Ammon's horn (tissue), 1 donor: ENCODE data around the gene RBFOX2.

ENCODE experiments used
- DNase-seq: peaks from one replicate; pipeline ENCODE4 v3.0.0-alpha.2; 2016; ENCODE audit warnings: low spot score

The RBFOX2 gene

GRCh38 chr22:35896111-35896705 is 132.4 kb downstream of the RBFOX2 start:
- no peak for DNase-seq

GRCh38 chr22:35894937-35895708 is 133.5 kb downstream of the RBFOX2 start:
- DNase-seq = peak; percentile 74

- peak; percentile 31 for DNase-seq
Measured at GRCh38 chr22:35894464-35894878, 134.2 kb downstream of the RBFOX2 start.

DNA sequence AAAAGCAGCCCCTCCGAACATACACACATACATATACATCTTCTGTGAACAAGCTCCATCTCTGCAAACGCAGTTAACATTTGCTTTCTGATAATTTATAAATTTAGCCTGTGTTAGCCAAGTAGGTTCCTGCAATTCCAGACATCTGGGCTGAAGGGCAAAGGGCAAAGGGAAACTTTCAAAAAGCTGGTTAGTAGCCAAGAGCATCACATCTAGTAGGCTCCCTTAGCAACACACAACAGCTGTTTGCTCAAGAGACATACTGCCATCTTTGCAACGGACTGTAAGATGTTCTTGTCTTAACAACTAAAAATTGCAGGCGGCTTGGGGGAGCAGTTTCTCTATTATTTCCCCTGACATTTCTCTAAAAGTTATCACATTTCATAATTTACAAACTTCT is 134.9 kb downstream of the RBFOX2 start:
- DNase-seq = no peak

DNA sequence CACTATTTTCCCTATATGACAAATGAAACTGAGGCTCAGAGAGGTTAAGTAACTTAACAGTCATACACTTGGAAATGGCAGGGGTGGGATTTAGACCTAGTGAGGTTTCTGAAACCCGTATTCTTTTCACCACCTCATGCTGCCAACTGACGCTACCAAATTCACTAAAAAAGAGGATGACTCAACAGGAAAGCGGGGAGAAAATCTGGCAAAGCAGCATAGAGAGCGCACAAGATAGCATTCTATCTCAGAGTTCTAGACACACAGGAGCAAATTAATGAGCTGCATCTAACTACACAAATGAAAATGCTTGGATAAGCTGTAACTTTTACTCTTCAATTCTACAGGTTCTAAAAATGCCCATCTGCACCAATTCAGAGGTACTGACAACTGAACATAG is 136.4 kb downstream of the RBFOX2 start:
- peak; percentile 62 for DNase-seq

DNA sequence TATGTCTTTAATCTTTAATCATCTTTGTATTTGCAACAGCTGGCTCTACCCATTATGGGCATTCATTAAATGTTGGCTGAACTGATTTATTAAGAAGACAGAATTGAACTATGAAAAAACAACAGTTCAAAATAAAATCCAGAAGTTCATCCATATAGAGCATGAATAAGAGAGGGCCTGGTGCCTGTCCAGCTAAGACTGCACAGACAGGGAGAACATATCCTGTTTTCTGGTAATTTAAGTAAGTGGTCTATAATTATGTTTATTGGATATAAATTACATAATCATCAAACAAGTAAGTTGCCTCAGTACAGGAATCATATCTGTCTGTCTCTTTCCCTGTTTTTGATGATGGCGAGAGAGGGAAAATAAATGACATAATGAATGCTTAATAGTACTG is 137.2 kb downstream of the RBFOX2 start:
- DNase-seq = no peak

DNA sequence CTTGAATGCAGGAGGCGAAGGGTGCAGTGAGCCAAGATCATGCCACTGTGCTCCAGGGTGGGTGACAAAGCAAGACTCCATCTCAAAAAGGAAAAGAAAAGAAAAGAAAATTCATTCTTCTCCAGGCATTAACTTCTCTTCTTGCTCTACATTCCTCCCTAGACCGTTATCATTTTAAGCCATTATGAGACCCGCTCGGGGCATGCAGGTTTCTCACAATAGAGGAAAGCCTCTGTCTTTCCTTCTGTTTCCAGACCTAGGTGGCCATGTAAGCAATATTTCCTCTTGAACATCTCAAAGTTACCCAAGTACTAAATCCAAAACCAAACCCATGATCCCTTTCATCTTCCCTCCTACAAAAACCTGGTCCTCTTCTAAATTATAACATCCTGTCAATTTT is 139.6 kb downstream of the RBFOX2 start:
- no peak for DNase-seq

DNA sequence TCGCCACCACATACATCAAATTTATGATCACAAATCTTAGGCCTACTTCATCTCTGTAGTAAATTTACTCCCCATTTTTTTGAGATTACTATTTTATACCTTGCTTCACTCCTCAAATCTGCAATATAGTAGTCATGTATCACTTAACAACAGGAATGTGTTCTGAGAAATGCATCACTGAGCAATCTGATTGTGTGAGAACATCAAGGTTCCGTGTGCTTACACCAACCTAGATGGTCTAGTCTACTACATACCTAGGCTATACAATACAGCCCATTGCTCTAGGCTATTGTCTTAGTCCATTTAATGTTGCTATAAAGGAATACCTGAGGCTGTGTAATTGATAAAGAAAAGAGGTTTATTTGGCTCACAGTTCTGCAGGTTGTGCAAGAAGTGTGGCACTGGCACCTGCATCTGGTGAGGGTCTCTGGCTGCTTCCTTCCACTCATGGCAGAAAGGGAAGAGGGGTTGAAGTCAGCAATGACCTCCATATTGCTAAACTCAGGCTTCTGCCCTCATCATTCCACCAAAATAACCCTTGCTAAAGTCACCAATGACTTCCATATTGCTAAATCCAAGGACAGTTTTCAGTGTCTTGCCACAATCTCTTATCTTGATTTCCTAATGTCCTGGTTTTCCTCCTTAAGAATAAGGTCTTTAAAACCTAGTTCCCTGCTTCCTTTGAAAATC is 140.3 kb downstream of the RBFOX2 start:
- DNase-seq = no peak

DNA sequence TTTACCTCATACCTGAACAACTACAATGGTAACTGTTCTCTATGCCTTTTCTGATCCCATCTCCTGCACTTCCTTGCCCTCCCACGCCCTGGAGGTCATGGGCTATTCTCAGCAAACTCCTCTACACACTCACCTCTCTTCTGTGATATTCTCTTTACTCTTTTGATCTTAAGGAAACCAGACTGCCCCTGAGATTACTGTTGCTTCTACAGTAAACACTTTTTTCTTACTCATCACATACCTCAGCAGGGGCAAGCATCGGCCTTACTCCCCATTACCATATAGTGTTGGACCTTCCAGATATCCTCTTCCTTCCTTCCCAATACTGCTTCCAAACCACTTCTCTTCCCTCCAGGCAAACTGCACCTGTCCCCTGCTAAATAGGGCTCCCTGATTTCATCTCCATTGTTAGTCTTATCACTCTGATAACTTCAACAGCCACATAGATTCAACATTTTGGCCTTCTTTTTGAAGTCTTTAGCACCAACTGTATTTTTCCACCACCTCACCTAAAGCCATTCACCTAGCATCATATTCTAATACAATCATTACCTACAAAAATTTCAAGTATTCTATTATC is 141.2 kb downstream of the RBFOX2 start:
- DNase-seq = no peak

GRCh38 chr22:35886309-35886708 is 142.3 kb downstream of the RBFOX2 start:
- no peak for DNase-seq

DNA sequence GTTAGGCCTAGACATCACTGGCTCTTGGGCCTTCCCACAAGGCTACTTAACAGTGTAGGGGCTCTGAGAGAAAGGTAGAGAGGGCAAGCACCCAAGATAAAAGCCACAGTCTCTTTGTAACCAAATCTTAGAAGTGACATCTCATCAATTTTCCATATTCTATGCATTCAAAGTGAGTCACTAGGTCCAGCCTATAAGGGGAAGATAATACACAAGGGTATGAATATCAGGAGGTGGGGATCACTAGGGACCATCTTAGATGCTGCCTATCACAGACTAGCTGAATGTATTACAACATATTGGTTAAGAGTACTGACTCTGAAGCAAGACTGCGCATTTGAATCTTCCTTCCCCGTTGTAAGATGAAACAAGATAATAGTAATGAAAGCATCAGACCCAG is 144.1 kb downstream of the RBFOX2 start:
- DNase-seq = no peak

DNA sequence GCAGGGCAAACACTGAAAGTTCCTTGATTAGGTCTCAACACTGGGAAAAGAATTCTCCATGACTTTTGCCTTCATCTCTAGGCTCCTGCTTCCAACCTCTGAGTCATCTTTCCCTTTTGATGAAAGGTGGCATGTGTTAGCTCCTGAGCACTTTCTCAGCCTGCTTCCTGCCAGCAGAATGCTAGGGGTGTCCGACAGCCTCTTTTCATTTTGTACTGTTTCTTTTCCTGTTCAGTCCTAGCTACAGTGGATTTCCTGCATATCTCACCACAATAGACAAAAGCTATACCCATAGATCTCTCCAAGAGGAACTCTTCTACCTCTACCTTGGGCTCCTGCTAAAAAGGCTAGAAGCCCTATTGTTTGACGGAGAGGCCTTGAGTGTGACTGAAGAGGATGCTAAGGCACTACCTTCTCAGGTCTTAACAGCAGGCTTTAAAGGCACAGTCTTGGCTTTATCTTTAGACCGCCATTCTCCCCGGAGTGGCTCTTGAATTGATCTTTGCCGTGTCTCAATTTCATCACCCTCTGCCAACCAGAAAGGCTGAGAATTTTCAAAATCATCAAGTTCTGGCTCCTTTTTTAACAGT is 145.5 kb downstream of the RBFOX2 start:
- no peak for DNase-seq

GRCh38 chr22:35882211-35883030 is 146.2 kb downstream of the RBFOX2 start:
- DNase-seq = no peak

DNA sequence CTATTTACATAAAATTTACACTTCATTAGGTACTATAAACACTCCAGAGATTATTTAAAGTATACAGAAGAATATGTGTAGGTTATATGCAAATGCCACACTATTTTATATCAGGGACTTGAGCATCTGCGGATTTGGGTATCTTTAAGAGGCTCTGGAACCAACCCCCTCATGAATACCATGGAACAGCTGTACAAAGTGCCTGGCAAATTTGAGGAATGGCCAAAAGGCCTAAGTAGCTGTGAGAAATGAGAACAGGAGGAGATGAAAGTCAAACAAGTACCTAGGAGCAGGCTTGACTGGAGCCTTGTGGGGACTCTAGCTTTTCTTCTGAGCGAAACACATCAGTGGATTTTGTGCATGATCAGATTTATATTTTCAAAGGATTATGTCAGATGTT is 149.3 kb downstream of the RBFOX2 start:
- DNase-seq = no peak

DNA sequence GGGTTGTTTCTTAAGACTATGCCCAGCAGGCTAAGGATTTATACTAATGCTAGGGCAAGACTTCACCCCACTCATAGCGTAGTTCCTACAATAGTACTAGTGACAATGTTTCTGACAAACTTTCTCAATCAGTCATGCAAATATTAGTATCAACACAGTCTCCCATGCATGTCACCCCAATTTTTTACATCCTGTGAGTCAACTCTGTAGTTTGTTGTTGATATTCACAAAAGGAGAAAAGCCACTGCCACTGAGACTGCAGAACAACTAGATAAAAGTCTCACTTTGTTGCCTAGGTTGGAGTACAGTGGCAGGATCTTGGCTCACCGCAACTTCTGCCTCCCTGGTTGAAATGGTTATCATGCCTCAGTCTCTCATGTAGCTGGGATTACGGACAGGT is 155.2 kb downstream of the RBFOX2 start:
- DNase-seq = no peak

GRCh38 chr22:35872451-35872850 is 156.2 kb downstream of the RBFOX2 start:
- no peak for DNase-seq

GRCh38 chr22:35870517-35871293 is 157.9 kb downstream of the RBFOX2 start:
- no peak for DNase-seq

- DNase-seq = no peak
Measured at GRCh38 chr22:35868938-35869337, 159.7 kb downstream of the RBFOX2 start.

- DNase-seq = no peak
Measured at GRCh38 chr22:35866651-35867050, 162.0 kb downstream of the RBFOX2 start.

- no peak for DNase-seq
Measured at GRCh38 chr22:35864545-35865165, 164.0 kb downstream of the RBFOX2 start.
